H9 (cell line): Measurements from ENCODE around the gene PIEZO2. TPM values are rescaled to one million over a fixed set of nuclear protein-coding genes. Genes with fewer than 3 reads are reported as not detected.

Experiments
- DNase-seq: peaks from one replicate; pipeline ENCODE4 v3.0.0-alpha.2; 2017
- H2AFZ ChIP-seq: one replicate; pipeline ENCODE4 v1.6.1; 2013; ENCODE audit warnings: mild to moderate bottlenecking, low read length, control low read depth, moderate library complexity
- H2AK5ac ChIP-seq: 2 replicates; pipeline ENCODE4 v1.6.1; 2013; ENCODE audit warnings: low read length, control low read depth, mixed read lengths; ENCODE audit not compliant: insufficient read length
- H2BK120ac ChIP-seq: one replicate; pipeline ENCODE4 v1.6.1; 2013; ENCODE audit warnings: low read depth, mild to moderate bottlenecking, low read length, control low read depth, inconsistent platforms; ENCODE audit not compliant: poor library complexity, severe bottlenecking
- H2BK12ac ChIP-seq: 2 replicates; pipeline ENCODE4 v1.6.1; 2013; ENCODE audit warnings: low read length, control low read depth, mixed read lengths, low read depth; ENCODE audit not compliant: insufficient read length
- H2BK15ac ChIP-seq: 2 replicates; pipeline ENCODE4 v1.6.1; 2013; ENCODE audit warnings: low read depth, low read length, control low read depth
- H2BK20ac ChIP-seq: one replicate; pipeline ENCODE4 v1.6.1; 2013; ENCODE audit warnings: low read depth, mild to moderate bottlenecking, low read length, control low read depth, inconsistent platforms; ENCODE audit not compliant: poor library complexity, severe bottlenecking
- H2BK5ac ChIP-seq: 2 replicates; pipeline ENCODE4 v1.6.1; 2013; ENCODE audit warnings: low read length, control low read depth, mixed read lengths; ENCODE audit not compliant: insufficient read length
- H3K14ac ChIP-seq: 2 replicates; pipeline ENCODE4 v1.6.1; 2013; ENCODE audit warnings: low read length, control low read depth; ENCODE audit not compliant: insufficient read depth
- H3K18ac ChIP-seq: 2 replicates; pipeline ENCODE4 v1.6.1; 2013; ENCODE audit warnings: low read depth, mild to moderate bottlenecking, mixed read lengths, low read length, control low read depth; ENCODE audit not compliant: insufficient read length
- H3K23ac ChIP-seq: 2 replicates; pipeline ENCODE4 v1.6.1; 2013; ENCODE audit warnings: low read length, control low read depth, mixed read lengths, low read depth; ENCODE audit not compliant: insufficient read length
- H3K23me2 ChIP-seq: 2 replicates; pipeline ENCODE4 v1.6.1; 2013; ENCODE audit warnings: low read depth, mild to moderate bottlenecking, mixed read lengths, low read length, control low read depth; ENCODE audit not compliant: insufficient read length, poor library complexity, severe bottlenecking
- H3K27ac ChIP-seq: 2 replicates; pipeline ENCODE4 v1.5.1; 2013; ENCODE audit warnings: low read length, control low read depth, mixed read lengths, low read depth; ENCODE audit not compliant: insufficient read length
- H3K27me3 ChIP-seq: 2 replicates; pipeline ENCODE4 v1.6.1; 2013; ENCODE audit warnings: low read length, control low read depth, inconsistent platforms; ENCODE audit not compliant: insufficient read depth
- H3K4ac ChIP-seq: 2 replicates; pipeline ENCODE4 v1.6.1; 2013; ENCODE audit warnings: low read depth, mild to moderate bottlenecking, control low read depth, inconsistent platforms, low read length, moderate library complexity
- H3K4me1 ChIP-seq: 2 replicates; pipeline ENCODE4 v1.6.1; 2013; ENCODE audit warnings: low read length, control low read depth, inconsistent platforms; ENCODE audit not compliant: insufficient read depth
- H3K4me2 ChIP-seq: 2 replicates; pipeline ENCODE4 v1.6.1; 2013; ENCODE audit warnings: low read length, control low read depth, mixed read lengths; ENCODE audit not compliant: insufficient read length, insufficient read depth
- H3K56ac ChIP-seq: 2 replicates; pipeline ENCODE4 v1.6.1; 2013; ENCODE audit warnings: low read depth, mild to moderate bottlenecking, mixed read lengths, low read length, control low read depth; ENCODE audit not compliant: insufficient read length
- H3K79me1 ChIP-seq: 2 replicates; pipeline ENCODE4 v1.6.1; 2013; ENCODE audit warnings: low read depth, mild to moderate bottlenecking, moderate library complexity, low read length, control low read depth, inconsistent platforms; ENCODE audit not compliant: insufficient read depth, poor library complexity, severe bottlenecking
- H3K79me2 ChIP-seq: 2 replicates; pipeline ENCODE4 v1.6.1; 2013; ENCODE audit warnings: low read length, control low read depth, inconsistent platforms; ENCODE audit not compliant: insufficient read depth
- H3K9ac ChIP-seq: 2 replicates; pipeline ENCODE4 v1.6.1; 2013; ENCODE audit warnings: low read length, control low read depth, mixed read lengths; ENCODE audit not compliant: insufficient read length; ENCODE audit errors: extremely low read depth
- H3K9me3 ChIP-seq: one replicate; pipeline ENCODE4 v1.6.1; 2013; ENCODE audit warnings: low read depth, low read length, inconsistent platforms; ENCODE audit not compliant: control insufficient read depth
- H3T11ph ChIP-seq: one replicate; pipeline ENCODE4 v1.6.1; 2013; ENCODE audit warnings: mild to moderate bottlenecking, low read length, control low read depth, inconsistent platforms
- H4K20me1 ChIP-seq: one replicate; pipeline ENCODE4 v1.6.1; 2013; ENCODE audit not compliant: control insufficient read depth, insufficient read length, insufficient read depth
- H4K5ac ChIP-seq: 2 replicates; pipeline ENCODE4 v1.6.1; 2013; ENCODE audit warnings: low read depth, mild to moderate bottlenecking, mixed read lengths, low read length, control low read depth; ENCODE audit not compliant: insufficient read length
- H4K8ac ChIP-seq: replicated peaks from 2 replicates; pipeline ENCODE4 v1.6.1; 2013; ENCODE audit warnings: low read length, control low read depth, mixed read lengths, low read depth; ENCODE audit not compliant: insufficient read length
- H4K91ac ChIP-seq: 2 replicates; pipeline ENCODE4 v1.6.1; 2013; ENCODE audit warnings: low read depth, mild to moderate bottlenecking, moderate library complexity, mixed read lengths, low read length, control low read depth; ENCODE audit not compliant: insufficient read length
- H3K27ac Mint-ChIP-seq, 3 experiments: 2 replicates in 2 of 3; 3 replicates in 1 of 3; pipeline ENCODE4 v1.8.0; 2020 to 2021; ENCODE audit warnings: mixed read lengths in 3 of 3, mild to moderate bottlenecking in 1 of 3, moderate library complexity in 1 of 3
- H3K27me3 Mint-ChIP-seq: 2 replicates; pipeline ENCODE4 v1.8.0; 2021; ENCODE audit warnings: low read depth, mild to moderate bottlenecking, moderate library complexity, mixed read lengths
- H3K36me3 Mint-ChIP-seq, 3 experiments: 2 replicates in 2 of 3; 3 replicates in 1 of 3; pipeline ENCODE4 v1.8.0; 2020 to 2021; ENCODE audit warnings: low read depth in 3 of 3, mixed read lengths in 3 of 3; ENCODE audit not compliant: insufficient read depth in 1 of 3
- H3K4me1 Mint-ChIP-seq, 2 experiments: 2 replicates each; pipeline ENCODE4 v1.8.0; 2020; ENCODE audit warnings: mixed read lengths in 2 of 2
- H3K4me3 Mint-ChIP-seq, 2 experiments: 2 replicates in 1 of 2; 3 replicates in 1 of 2; pipeline ENCODE4 v1.8.0; 2020 to 2021; ENCODE audit warnings: mild to moderate bottlenecking in 2 of 2, mixed read lengths in 2 of 2, moderate library complexity in 1 of 2
- H3K9me3 Mint-ChIP-seq, 2 experiments: 2 replicates in 1 of 2; 3 replicates in 1 of 2; pipeline ENCODE4 v1.8.0; 2020; ENCODE audit warnings: mild to moderate bottlenecking in 2 of 2, mixed read lengths in 2 of 2, moderate library complexity in 1 of 2
- CTCF ChIP-seq: fragments of 200-600 bp; sonication (generic); conservative IDR thresholded peaks from 3 replicates; pipeline ENCODE4 v1.8.0; 2021; ENCODE audit warnings: antibody characterized with exemption, mild to moderate bottlenecking
- WGBS: extraction: QIAGEN DNeasy Blood & Tissue Kit; methylation state at CpG from one replicate; pipeline ENCODE4 v1.1.7; 2013; ENCODE audit warnings: missing lambda C conversion rate, low lambda C conversion rate, mixed read lengths; ENCODE audit not compliant: insufficient read length; ENCODE audit errors: extremely low coverage; 5-methylcytosine and 5-hydroxymethylcytosine counted together
- total RNA-seq: library from RNA; stranded (reverse); gene quantifications from 2 replicates; pipeline ENCODE4 v1.2.1, GENCODE V29; 2021

Gene PIEZO2
- total RNA-seq, 1 experiment from 2014 or later: 3.9 TPM

- Histone ChIP-seq H2BK20ac (no peak overlapping the region), H3K4me1 (no peaks in the 10 kb centered on the region), H3K9me3 (no peaks in the 10 kb centered on the region), H3K23me2 (no peaks in the 10 kb centered on the region), H2BK15ac (no peak overlapping the region), H2BK5ac (no peak overlapping the region), H2BK120ac (no peak overlapping the region), H3K14ac (no peak overlapping the region), H3T11ph (no peak overlapping the region), H3K79me2 (no peaks in the 10 kb centered on the region), H4K20me1 (no peaks in the 10 kb centered on the region), H3K79me1 (no peaks in the 10 kb centered on the region), H3K9ac (no peak overlapping the region), H3K56ac (no peak overlapping the region), H3K27me3 (no peaks in the 10 kb centered on the region), H4K5ac (no peak overlapping the region), H2AFZ (no peak overlapping the region), H3K4ac (no peak overlapping the region), H4K8ac (no peak overlapping the region), H3K23ac (no peak overlapping the region), H2AK5ac (no peak overlapping the region), H2BK12ac (no peak overlapping the region), H4K91ac (no peak overlapping the region), H3K18ac (no peak overlapping the region), H3K27ac (no peak overlapping the region), H3K4me2 (no peak overlapping the region)
- DNase-seq: no peak
- TF ChIP-seq CTCF: no peak
- Mint-ChIP-seq H3K36me3 (peaks cover 0 to 3% (median 0%) of the 10 kb centered on the region in 3 experiments; a peak in 3 of 7 replicates), H3K9me3 (no peaks in the 10 kb centered on the region), H3K27ac (no peak overlapping the region), H3K27me3 (no peaks in the 10 kb centered on the region; the same call in 1 of the 2 replicates), H3K4me1 (0 out of 4 replicates have a peak, but pooled peaks cover 0 to 2% of the 10 kb centered on the region in 2 experiments), H3K4me3 (no peak overlapping the region)
- WGBS: no CpG with 5 or more reads among the region's 5 CpGs
Measured at GRCh38 chr18:10908760-10909159, 240.6 kb downstream of the PIEZO2 start.
